ACHN (cell line): ENCODE data around the gene B3GAT1.

Source experiments
- DNase-seq: peaks from one replicate; pipeline ENCODE4 v3.0.0-alpha.2; 2015
- in situ Hi-C: cut with HindIII; loops from 2 replicates; pipeline ENCODE4 v1.10.0; 2017; ENCODE audit warnings: low sequenced_read_pairs, low pct_ligation_motif_present, low pct_unique_long_range_greater_than_20kb

B3GAT1 gene

DNA sequence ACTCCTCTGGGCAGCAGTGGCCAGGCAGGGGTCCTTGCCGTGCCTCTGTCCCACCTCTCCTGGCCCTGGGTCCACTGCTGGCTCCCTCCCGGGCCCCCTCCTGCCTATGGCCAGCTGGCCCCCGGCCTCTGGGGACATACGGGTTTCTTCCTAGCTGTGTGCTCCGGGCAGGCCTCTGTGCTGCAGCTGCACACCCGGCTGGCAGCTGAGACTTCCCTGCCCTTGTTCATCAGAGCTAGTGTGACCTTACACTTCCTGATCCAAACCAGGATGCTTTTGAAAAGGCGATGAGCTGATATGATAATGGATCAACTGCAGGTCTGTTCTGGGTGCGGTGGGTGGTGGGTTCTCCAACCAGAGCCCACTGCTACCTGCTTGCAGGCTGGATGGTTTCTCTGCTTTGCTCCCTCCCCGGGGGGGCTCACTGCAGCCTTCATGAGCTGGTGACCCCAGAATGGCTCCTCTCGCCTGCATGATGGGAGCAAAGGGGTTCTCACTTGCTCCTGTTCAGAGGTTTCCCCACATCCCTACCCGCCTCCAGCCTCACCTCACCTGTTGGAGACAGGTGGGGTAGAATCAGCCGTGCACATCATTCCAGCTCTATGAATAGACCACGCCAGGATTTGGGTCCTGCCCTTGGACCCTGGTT is 13.3 kb downstream of the B3GAT1 start:
- in situ Hi-C loops, result no loop called here

DNA sequence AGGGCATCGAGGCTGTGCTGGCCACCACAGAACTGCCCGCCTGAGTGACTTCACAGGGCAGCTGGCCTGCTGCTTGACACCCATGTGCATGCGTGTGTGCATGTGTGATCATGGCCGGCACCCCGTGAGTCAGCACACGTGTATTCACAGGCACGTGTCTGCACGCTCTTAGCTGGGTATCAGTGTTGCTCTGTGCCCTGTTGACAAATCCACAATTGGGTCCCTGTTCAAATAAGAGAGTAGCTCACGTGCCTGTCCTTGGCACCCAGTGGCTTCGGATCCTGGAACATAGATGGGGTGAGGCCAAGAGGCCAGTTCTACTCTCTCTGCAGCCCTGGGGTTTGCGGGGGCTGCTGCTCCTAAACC is 14.0 kb downstream of the B3GAT1 start:
- in situ Hi-C loops, result no loop called here
- DNase-seq, result no peak

More for the DNA sequence above, 13.3 kb downstream of the B3GAT1 start:
- DNase-seq, result no peak

DNA sequence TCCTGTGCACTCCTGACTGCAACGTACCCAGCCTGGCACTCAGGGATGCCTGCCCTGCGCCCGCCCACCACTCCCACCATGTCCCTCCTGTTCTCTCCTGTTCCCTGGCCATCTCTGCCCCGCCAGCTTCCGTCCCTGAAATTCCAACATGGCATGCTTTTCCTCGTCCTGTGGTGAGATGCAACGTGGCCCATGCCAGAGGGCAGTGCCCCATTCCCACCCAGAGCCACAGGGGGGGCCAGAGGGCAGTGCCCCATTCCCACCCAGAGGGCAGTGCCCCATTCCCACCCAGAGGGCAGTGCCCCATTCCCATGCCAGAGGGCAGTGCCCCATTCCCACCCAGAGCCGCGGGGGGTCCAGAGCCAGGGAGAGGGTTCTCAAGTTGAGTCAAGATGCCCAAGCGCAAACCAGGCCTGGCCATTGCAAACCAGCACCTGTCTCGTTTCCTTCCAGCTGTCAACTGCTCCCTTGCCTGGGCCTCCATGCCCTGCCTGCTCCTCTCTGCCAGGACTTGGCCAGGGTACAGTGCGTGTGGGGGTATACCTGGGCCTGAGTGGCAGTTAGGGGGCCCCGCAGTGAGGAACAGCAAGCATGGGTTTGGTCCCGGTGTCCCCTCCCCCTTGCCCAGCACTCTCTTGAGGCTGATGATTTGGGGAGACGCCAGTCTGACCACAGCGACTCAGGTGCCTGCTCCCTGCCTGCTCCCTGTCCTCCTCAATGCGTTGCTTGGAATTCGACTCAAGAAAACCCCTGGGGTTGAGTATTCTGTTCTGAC is 14.6 kb downstream of the B3GAT1 start:
- no peak for DNase-seq
- in situ Hi-C loops, result no loop called here

DNA sequence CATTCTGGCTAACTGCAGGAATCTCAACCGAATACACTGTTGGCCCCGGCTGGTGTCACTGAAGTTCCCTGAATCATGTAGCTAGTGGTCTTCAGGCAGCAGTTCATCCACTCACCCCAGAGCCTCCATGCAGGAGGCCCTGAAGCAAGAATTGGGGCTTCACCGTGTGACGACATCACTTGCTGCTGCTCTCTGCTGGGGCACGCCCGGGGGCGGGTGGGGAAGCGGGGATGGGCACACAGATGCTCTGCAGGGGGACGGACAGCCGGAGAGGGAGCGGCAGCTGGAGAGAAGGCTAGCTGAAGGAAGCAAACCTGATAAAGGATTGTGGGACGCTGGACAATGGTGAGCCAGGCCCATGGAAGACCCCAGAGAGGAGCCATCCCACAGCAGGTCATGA is 17.0 kb downstream of the B3GAT1 start:
- DNase-seq, result no peak
- in situ Hi-C loops, result no loop called here

DNA sequence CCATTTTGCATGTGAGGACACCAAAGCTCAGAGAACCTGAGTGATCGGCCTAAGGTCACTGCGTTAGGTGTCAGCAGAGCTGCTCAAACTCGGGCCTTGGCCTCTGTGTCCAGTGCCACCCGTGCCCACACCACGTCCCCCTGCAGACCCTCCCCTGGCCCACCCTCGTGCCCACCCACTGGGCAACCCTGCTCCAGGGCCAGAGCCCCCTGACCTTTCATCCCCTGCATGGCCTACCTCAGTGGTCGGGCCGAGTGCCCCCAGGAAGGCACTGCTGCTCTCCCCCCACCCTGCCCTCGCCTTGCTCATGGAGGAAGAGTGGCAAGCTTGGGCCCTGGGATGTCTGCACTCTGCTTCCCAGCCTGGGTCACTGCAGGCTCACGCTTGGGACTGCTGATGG is 17.7 kb downstream of the B3GAT1 start:
- in situ Hi-C loops, result no loop called here
- no peak for DNase-seq

DNA sequence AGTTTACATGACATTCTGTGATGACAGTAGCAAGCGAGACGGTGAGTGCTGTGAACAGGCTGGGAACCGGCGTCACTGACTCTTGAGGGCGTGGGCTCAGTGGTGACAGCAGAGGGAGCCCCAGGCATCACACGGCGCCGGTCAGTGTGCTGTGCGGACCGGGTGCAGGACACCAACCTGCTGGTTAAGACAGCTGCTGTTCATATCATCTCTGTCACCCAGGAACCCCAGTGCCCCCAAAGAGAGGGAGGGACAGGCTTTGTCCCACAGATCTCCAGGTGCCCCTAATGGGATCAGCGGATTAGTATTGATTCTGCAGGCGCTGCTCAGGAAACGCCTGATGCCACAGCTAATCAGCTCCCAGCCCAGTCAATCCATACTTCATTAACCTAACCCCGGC is 18.4 kb downstream of the B3GAT1 start:
- no peak for DNase-seq
- in situ Hi-C loops, result no loop called here

DNA sequence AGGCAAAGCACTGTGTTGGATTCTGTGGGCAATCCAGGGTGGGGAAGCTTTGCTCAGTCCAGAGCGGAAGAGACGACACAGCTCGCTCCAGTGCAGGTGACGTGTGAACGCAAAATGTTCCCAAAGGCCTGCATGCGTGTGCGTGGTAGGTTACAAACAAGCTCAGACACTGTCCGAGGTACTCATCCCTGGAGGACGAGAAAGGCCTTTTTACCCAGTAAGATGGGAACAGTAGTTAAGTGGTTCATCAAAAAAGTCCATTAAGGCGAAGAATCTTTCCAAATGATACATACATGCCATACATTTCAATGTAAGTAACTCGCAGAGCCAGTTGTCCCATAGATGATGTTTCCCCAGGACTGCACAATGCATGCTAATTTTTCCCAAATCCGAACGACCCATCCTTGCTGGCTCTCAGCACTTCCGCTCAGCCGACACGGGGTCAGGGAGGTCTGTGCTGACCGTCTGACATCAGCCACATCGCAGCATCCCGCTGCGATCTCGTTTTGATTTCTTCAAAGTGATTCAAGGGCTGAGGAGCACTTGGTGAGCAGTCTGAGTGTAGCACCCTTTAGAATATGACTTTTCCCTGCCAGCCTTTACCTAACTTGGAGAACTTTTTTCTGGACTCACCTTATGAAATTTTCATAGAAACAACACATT is 19.0 kb downstream of the B3GAT1 start:
- no peak for DNase-seq
- in situ Hi-C loops, result no loop called here

DNA sequence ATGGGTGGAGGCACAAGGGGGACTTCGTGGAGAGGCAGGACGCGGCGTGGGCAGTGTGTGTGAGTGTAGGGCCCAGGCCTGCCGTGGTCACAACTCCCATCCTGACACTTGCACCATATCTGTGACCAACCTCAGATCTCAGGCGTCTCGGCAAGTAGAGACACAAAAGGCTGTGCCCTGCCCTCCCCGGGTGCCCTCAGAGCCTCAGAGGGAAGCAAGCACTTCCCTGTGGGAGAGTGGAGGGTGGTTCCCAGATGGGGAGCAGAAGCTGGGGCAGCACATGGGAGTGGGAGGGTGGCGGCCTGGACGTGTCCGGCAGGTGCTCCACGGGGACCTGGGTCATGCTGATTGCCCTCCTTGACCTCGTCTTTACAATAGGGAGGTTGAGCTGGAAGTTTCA is 20.4 kb downstream of the B3GAT1 start:
- DNase-seq, result no peak
- in situ Hi-C loops, result no loop called here

DNA sequence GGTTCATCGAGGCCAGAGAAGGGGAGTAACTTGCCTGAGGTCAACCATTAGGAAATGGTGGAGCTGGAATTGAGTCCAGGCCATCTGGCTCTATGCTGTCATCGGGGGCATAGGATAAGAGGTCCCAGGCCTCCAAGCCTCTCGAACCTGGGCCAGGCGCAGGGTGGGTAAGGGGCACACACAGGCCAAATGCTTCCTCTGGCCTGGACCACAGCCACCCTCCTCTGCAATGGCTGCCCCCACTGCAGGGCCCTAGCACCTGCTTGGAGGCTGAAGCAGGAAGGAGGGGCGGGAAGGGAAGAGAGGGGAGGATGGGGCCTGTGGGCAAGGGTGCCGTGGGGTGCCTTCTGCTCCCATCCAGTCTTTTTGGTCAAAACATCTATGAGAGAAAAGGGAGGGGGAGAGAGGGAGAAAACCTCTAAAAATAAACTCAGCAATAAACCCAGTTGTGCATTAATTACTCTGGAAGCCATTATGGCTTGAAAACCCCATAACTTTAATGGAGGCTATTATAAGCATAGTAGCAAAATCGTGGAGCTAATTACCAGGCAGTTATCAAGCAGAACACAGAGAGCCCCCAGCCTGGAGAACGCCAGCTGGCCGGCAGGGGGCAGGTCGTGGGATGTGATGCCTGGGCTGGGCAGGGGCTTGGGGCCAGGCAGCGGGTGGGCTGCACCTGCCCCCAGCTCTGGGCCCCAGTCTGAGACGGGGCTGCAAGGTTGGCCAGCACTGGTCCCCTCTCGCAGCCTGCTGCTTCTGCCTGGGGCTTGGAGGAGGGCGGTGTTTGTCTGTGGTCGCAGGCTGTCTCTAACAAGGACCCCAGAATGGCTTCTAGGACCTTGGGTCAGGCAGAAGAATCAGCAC is 21.1 kb downstream of the B3GAT1 start:
- no peak for DNase-seq
- in situ Hi-C loops, result no loop called here

DNA sequence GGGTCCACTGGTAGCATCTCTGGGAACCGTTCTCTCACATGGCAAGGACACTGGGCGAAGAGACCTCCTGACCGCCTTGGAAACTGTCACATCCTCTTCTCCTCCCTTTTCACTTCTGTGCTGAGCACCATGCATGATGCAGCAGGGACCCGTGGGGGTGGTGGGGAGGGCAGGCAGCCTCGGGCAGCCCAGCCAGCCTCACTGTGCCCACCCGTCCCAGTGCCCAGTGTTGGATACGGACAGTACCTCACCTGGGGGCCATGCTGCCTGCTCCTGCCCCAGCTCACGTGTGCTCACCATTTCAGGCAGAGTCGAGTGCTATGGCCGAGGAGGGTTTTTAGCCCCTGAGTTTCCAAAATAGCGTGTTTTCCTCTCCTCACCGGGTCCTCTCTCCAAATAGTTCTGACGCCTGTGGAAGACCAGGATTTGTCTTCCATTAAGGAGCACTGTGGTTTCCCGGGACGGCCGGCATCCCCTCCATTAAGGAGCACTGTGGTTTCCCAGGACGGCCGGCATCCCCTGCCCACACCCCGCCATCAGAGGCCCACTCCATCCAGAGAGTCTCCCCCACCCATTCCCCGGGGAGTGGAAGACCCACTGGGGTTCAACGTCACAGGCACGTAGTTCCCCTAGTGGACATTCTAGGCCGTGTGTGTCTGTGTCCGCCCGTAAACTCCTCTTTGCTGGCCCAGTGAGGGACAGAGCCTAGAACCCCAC is 22.4 kb downstream of the B3GAT1 start:
- no peak for DNase-seq
- in situ Hi-C loops, result no loop called here

DNA sequence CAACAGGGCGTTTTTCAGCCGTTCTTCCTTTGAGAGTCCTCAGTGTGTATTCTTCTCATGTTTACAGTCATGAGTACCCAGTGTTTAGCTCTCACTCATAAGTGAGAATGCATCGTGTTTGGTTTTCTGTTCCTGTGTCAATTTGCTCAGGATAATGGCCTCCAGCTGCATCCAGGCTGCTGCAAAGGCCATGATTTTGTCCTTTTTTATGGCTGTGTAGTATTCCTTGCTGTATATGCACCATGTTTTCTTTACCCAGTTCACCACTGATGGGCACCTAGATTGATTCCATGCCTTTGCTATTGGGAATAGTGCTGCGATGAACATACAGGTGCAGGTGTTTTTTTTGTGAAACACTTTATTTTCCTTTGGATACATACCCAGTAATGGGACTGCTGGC is 23.5 kb downstream of the B3GAT1 start:
- no peak for DNase-seq
- in situ Hi-C loops, result no loop called here

DNA sequence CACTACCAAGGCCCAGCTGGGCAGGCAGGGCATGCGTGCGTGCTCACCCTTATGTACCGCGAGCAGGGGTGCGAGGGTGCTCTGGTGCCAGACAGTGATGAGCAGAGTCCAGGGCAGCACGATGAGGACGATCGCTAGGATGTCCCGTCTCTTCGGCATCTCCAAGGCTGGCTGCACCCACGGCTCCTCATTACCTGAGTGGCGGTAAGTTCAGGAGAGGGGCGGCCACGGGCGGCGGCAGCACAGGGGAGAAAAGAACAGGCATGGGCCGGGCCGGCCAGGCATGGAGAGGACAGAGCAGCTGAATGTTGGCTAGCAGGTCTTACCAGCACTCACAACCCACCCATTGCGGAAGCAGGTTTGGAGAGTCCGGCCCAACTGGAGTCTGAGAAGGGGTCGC is 24.5 kb downstream of the B3GAT1 start:
- in situ Hi-C loops, result no loop called here
- no peak for DNase-seq

DNA sequence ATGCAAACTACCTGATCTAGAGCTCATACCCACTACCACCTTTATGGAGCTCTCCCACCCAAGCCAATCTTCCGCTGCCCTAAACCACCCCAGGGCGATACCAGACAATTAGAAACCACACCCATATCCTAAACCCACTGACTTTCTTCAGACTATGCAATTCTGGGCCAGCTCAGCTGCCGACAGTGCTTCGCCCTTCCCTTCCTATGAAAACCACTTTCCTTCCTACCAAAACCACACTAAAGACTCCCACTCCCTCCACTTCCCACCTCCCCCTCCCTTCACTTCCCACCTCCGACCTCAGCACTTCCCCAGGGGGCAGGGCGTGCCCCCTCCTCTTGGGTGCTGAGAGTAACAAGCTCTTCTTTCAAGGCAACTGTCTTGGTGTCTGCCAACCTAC is 25.1 kb downstream of the B3GAT1 start:
- no peak for DNase-seq
- in situ Hi-C loops, result no loop called here

DNA sequence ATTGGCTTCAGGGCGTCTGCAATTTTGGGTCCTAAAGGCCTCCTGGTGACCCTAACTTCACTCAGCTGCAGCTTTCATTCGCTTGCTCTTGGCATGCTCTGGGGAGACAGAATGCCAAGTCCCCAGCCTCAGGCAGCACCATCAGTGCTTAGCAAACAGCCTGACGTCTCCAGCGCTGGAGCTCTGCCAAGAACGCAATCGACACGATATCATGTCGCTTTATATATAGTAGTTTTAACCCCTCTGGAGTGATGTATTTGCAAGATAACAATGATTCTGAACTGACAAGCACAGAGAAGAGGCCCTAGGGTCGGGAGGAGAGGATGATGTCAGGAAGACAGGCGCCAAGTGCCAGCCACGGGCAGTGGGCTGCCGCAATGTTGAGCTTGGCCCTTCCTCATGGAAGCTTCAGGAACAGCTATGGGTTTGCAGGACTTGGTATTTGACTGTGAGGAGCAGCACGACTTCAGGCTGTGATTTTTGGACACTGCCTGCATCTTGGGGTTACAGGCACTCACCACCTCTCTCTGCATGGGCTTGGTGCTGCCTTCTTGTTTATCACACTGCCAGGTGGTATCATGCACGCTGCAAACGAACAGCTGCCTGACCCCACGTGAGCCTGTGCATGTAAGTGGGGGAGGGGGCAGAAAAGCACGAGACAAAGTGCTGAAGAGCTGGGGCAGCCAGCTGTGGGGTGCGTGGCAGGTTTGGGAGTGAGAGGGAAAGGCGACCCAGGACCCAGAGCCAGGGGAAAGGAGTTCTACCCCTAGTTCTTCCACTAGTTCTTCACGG is 26.1 kb downstream of the B3GAT1 start:
- DNase-seq, result no peak
- in situ Hi-C loops, result no loop called here

DNA sequence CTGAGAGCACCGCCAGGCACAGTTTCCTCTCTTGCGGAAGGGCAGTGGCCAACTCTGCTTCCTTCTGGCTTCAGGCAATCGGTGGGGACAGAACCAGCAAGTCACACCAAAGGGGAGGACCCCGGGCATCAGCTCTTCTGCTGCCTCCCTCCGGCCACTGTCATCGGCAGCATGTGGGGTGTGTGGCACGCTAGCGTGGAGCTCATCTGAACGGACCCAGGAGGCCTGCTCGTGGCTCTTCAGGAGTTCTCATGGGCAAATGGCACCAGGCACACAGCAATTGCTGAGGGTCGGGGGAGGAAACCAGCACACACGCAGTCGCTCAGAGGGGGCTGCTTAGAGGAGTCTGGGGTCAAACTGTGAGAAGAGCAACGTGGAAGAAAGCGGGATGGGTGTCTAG is 26.9 kb downstream of the B3GAT1 start:
- DNase-seq, result no peak

DNA sequence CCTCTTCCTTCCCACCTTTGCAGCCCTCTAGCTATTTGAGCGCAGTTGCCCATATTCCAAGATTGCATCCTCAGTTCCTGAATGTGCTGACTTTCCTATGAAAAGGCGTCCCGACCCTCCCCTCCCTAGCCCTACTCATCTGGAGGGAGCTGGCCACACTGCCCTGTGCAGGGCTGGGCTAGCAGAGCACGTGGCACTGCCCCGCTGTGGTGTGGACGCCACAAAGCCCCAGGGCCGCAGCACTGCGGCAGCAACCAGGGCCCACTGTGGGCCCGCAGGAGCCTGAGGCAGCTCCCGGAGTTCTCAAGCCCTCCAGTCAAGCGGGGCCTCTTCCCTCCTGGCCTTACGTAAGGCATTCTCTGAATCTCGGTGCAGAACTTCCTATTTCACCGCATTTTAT is 27.6 kb downstream of the B3GAT1 start:
- in situ Hi-C loops, result no loop called here
- DNase-seq, result no peak

More for the DNA sequence above, 26.9 kb downstream of the B3GAT1 start:
- in situ Hi-C loops, result no loop called here

DNA sequence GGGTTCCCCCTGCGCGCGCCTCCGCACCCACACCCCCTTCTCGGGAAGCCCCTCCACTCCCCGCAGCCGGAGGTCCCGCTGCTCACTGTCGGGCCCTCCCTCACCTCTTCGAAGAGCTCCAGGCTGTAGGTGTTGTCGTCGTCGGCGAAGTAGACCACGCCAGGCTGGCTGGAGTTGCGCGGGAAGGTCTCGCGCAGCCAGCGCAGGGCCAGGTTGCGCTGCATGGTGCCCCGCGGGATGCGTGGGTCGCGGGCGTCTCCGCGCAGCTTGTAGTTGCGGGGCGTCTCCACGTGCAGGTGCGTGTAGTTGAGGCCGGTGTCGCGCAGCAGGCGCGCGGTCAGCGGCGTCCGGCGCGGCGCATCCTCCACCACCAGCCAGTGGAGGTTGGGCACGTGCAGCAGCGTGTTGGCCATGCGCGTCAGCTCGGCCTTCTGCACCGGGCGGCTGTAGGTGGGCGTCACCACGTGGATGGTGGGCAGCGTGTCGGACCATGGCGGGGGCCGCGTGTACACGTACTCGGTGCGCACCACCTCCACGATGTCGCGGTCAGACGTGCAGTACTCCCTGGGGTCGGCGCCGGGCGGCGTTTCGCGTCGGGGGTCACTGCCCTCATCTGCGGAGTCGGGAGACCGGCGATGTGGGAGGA is 28.3 kb downstream of the B3GAT1 start:
- DNase-seq, result no peak
- in situ Hi-C loops, result no loop called here
